Suprapubic skin (tissue), 4 donors: ENCODE data around the gene ANKRD60. TPM values are rescaled to one million over a fixed set of nuclear protein-coding genes. Genes with fewer than 3 reads are reported as not detected.
A peak's percentile ranks its signal among the peaks of the same experiment; 100 is the strongest.

Experiments
- DNase-seq, 2 donors: peaks; one replicate each; pipeline ENCODE4 v3.0.0-alpha.2; 2019; ENCODE audit warnings: low spot score in 2 of 2
- H3K27ac ChIP-seq: fragments of 200-600 bp; sonication (generic); one replicate; pipeline ENCODE4 v1.5.1; 2019
- H3K27me3 ChIP-seq: fragments of 200-600 bp; sonication (generic); one replicate; pipeline ENCODE4 v1.5.1; 2019
- H3K36me3 ChIP-seq: fragments of 200-600 bp; sonication (generic); one replicate; pipeline ENCODE4 v1.5.1; 2019
- H3K4me1 ChIP-seq: fragments of 200-600 bp; sonication (generic); one replicate; pipeline ENCODE4 v1.5.1; 2019
- H3K4me3 ChIP-seq: fragments of 200-600 bp; sonication (generic); one replicate; pipeline ENCODE4 v1.5.1; 2019; ENCODE audit warnings: mild to moderate bottlenecking
- H3K9me3 ChIP-seq: fragments of 200-600 bp; sonication (generic); one replicate; pipeline ENCODE4 v1.5.1; 2019
- CTCF ChIP-seq, 2 donors: fragments of 200-600 bp in 1 of 2; fragments of 450-650 bp in 1 of 2; sonication (generic) in 1 of 2; IDR thresholded peaks; one replicate each; pipeline ENCODE4 v1.5.1; 2016 to 2019; ENCODE audit warnings: antibody characterized with exemption in 2 of 2, mild to moderate bottlenecking in 1 of 2, moderate library complexity in 1 of 2
- EP300 ChIP-seq: sonication (generic); formaldehyde crosslinking; IDR thresholded peaks from one replicate; pipeline ENCODE4 v1.6.1; 2017; ENCODE audit warnings: antibody characterized with exemption
- POLR2A ChIP-seq, 2 donors: fragments of 450-650 bp; IDR thresholded peaks; one replicate each; pipeline ENCODE4 v1.6.1; 2017; ENCODE audit warnings: antibody characterized with exemption in 2 of 2, mild to moderate bottlenecking in 2 of 2, moderate library complexity in 2 of 2
- POLR2AphosphoS5 ChIP-seq, 3 donors: sonication (generic); formaldehyde crosslinking; IDR thresholded peaks; one replicate each; pipeline ENCODE4 v1.6.1; 2017; ENCODE audit warnings: antibody characterized with exemption in 3 of 3
- WGBS: methylation state at CpG from one replicate; pipeline ENCODE4 v1.1.5; 2018; 5-methylcytosine and 5-hydroxymethylcytosine counted together
- total RNA-seq, 4 donors: library from RNA; depleted of rRNA; stranded (reverse); fragments of >200 nt; gene quantifications; one replicate each; pipeline ENCODE4 v1.1.0, GENCODE V29; 2016

Gene ANKRD60
- total RNA-seq, 4 donors from 2014 or later: not detected

GRCh38 chr20:58213716-58214115 lies 14.7 kb downstream of the ANKRD60 start:
- Histone ChIP-seq H3K9me3 (peaks cover under 1% of the 10 kb centered on the region), H3K4me3 (no peak overlapping the region), H3K27ac (no peak overlapping the region), H3K27me3 (peaks cover 30% of the 10 kb centered on the region), H3K4me1 (no peaks in the 10 kb centered on the region), H3K36me3 (no peaks in the 10 kb centered on the region)
- WGBS: 76% methylated on average over 5 of the region's 5 CpGs
- TF ChIP-seq EP300 (no peak), POLR2AphosphoS5 (IDR thresholded peaks at IDR 0.05) (no peak), POLR2A (IDR thresholded peaks at IDR 0.05) (no peak), CTCF (IDR thresholded peaks at IDR 0.05) (no peak)
- no peak for DNase-seq

GRCh38 chr20:58213121-58213520 lies 15.3 kb downstream of the ANKRD60 start:
- H3K36me3 ChIP-seq: no peaks in the 10 kb centered on the region
- TF ChIP-seq EP300 (no peak), CTCF (IDR thresholded peaks at IDR 0.05) (no peak), POLR2AphosphoS5 (IDR thresholded peaks at IDR 0.05) (no peak), POLR2A (IDR thresholded peaks at IDR 0.05) (no peak)
- H3K4me3 ChIP-seq: no peak overlapping the region
- no peak overlapping the region for H3K27ac ChIP-seq
- peaks cover 25% of the 10 kb centered on the region for H3K27me3 ChIP-seq
- DNase-seq: no peak
- WGBS: 51% methylated on average over 8 of the region's 8 CpGs
- H3K9me3 ChIP-seq: no peaks in the 10 kb centered on the region
- H3K4me1 ChIP-seq: no peaks in the 10 kb centered on the region

- H3K27ac ChIP-seq: no peak overlapping the region
- TF ChIP-seq POLR2AphosphoS5 (IDR thresholded peaks at IDR 0.05) (no peak), CTCF (IDR thresholded peaks at IDR 0.05) (no peak), EP300 (no peak), POLR2A (IDR thresholded peaks at IDR 0.05) (no peak)
- H3K27me3 ChIP-seq: peaks cover 23% of the 10 kb centered on the region
- no peaks in the 10 kb centered on the region for H3K4me1 ChIP-seq
- no peaks in the 10 kb centered on the region for H3K9me3 ChIP-seq
- no peak overlapping the region for H3K4me3 ChIP-seq
- no peaks in the 10 kb centered on the region for H3K36me3 ChIP-seq
- WGBS: 70% methylated on average over 17 of the region's 17 CpGs
- DNase-seq: no peak
Measured at GRCh38 chr20:58212636-58213035, 15.8 kb downstream of the ANKRD60 start.

GRCh38 chr20:58210398-58210747 lies 18.1 kb downstream of the ANKRD60 start:
- Histone ChIP-seq H3K36me3 (no peaks in the 10 kb centered on the region), H3K9me3 (no peaks in the 10 kb centered on the region), H3K4me3 (no peak overlapping the region), H3K4me1 (no peaks in the 10 kb centered on the region), H3K27me3 (peaks cover 18% of the 10 kb centered on the region), H3K27ac (no peak overlapping the region)
- 96% methylated on average over 7 of the region's 7 CpGs for WGBS
- DNase-seq: no peak
- TF ChIP-seq POLR2AphosphoS5 (IDR thresholded peaks at IDR 0.05) (no peak), EP300 (no peak), CTCF (IDR thresholded peaks at IDR 0.05) (no peak), POLR2A (IDR thresholded peaks at IDR 0.05) (no peak)

GRCh38 chr20:58209652-58210397 lies 18.6 kb downstream of the ANKRD60 start:
- DNase-seq: peak; percentile 88 to 92
- no peaks in the 10 kb centered on the region for H3K36me3 ChIP-seq
- TF ChIP-seq POLR2AphosphoS5 (IDR thresholded peaks at IDR 0.05) (peak in 1 of 3 donors; percentile 72), CTCF (IDR thresholded peaks at IDR 0.05) (peak; percentile 100), POLR2A (IDR thresholded peaks at IDR 0.05) (no peak), EP300 (no peak)
- peaks cover 21% of the 10 kb centered on the region for H3K27me3 ChIP-seq
- 7% methylated on average over 36 of the region's 46 CpGs for WGBS
- no peak overlapping the region for H3K4me3 ChIP-seq
- H3K4me1 ChIP-seq: no peaks in the 10 kb centered on the region
- H3K27ac ChIP-seq: no peak overlapping the region
- no peaks in the 10 kb centered on the region for H3K9me3 ChIP-seq
